HFFc6 (cell line): Measurements from ENCODE around the gene APOC4. TPM values are rescaled to one million over a fixed set of nuclear protein-coding genes. Genes with fewer than 3 reads are reported as not detected.
"Not testable (repeated sequence)": the region's sequence is repeated elsewhere in the genome, so short reads cannot be mapped to it uniquely, and the experiment has no call there.

ENCODE experiments used
- DNase-seq: peaks from one replicate; pipeline ENCODE4 v3.0.0-alpha.2; 2018
- H3K27ac Mint-ChIP-seq: 2 replicates; pipeline ENCODE4 v1.8.0; 2020; ENCODE audit warnings: mild to moderate bottlenecking, mixed read lengths
- H3K27me3 Mint-ChIP-seq: 2 replicates; pipeline ENCODE4 v1.8.0; 2021; ENCODE audit warnings: mild to moderate bottlenecking, moderate library complexity, mixed read lengths; ENCODE audit not compliant: insufficient read depth
- H3K36me3 Mint-ChIP-seq: 2 replicates; pipeline ENCODE4 v1.8.0; 2021; ENCODE audit warnings: low read depth, mixed read lengths
- H3K4me1 Mint-ChIP-seq: 2 replicates; pipeline ENCODE4 v1.8.0; 2020; ENCODE audit warnings: low read depth, mixed read lengths
- H3K4me3 Mint-ChIP-seq: 2 replicates; pipeline ENCODE4 v1.8.0; 2020; ENCODE audit warnings: mild to moderate bottlenecking, moderate library complexity, mixed read lengths
- H3K9me3 Mint-ChIP-seq: 2 replicates; pipeline ENCODE4 v1.8.0; 2020; ENCODE audit warnings: mild to moderate bottlenecking, mixed read lengths
- total RNA-seq, 6 experiments: library from RNA; stranded (reverse); fragmentation: NEBNext Ultra II Directional; extraction: Animal tissue kit (Norgen Biotek cat#: 25700); gene quantifications; 2 replicates in 1 of 6; 3 replicates in 5 of 6; pipeline ENCODE4 v1.2.3, GENCODE V29; 2021
- TF ChIP-seq, protein P1 (sequence below): fragments of 200-600 bp; sonication (generic); IDR thresholded peaks from 2 replicates; pipeline ENCODE4 v1.5.0; 2021; ENCODE audit warnings: antibody characterized with exemption, mild to moderate bottlenecking

APOC4 gene
- total RNA-seq, 6 experiments from 2014 or later = not detected

DNA sequence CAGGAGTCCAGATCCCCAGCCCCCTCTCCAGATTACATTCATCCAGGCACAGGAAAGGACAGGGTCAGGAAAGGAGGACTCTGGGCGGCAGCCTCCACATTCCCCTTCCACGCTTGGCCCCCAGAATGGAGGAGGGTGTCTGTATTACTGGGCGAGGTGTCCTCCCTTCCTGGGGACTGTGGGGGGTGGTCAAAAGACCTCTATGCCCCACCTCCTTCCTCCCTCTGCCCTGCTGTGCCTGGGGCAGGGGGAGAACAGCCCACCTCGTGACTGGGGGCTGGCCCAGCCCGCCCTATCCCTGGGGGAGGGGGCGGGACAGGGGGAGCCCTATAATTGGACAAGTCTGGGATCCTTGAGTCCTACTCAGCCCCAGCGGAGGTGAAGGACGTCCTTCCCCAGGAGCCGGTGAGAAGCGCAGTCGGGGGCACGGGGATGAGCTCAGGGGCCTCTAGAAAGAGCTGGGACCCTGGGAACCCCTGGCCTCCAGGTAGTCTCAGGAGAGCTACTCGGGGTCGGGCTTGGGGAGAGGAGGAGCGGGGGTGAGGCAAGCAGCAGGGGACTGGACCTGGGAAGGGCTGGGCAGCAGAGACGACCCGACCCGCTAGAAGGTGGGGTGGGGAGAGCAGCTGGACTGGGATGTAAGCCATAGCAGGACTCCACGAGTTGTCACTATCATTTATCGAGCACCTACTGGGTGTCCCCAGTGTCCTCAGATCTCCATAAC lies 36.4 kb upstream of the APOC4 start, which contains the start of gene APOE:
Gene APOE, plus strand, starts transcription at position 360 of the 724 bp plus-strand sequence. CDS start 829 bp downstream, outside the sequence.
- Mint-ChIP-seq H3K27me3 (peaks cover 10% of the 10 kb centered on the region), H3K4me3 (peak within 1 kb of the TSS; percentile 67), H3K27ac (no peak within 1 kb of the TSS), H3K9me3 (no peaks in the 10 kb centered on the region), H3K4me1 (peaks cover 9% of the 10 kb centered on the region), H3K36me3 (peaks cover 7% of the 10 kb centered on the region; the same call in 1 of the 2 replicates)
- TF ChIP-seq, protein P1, sequence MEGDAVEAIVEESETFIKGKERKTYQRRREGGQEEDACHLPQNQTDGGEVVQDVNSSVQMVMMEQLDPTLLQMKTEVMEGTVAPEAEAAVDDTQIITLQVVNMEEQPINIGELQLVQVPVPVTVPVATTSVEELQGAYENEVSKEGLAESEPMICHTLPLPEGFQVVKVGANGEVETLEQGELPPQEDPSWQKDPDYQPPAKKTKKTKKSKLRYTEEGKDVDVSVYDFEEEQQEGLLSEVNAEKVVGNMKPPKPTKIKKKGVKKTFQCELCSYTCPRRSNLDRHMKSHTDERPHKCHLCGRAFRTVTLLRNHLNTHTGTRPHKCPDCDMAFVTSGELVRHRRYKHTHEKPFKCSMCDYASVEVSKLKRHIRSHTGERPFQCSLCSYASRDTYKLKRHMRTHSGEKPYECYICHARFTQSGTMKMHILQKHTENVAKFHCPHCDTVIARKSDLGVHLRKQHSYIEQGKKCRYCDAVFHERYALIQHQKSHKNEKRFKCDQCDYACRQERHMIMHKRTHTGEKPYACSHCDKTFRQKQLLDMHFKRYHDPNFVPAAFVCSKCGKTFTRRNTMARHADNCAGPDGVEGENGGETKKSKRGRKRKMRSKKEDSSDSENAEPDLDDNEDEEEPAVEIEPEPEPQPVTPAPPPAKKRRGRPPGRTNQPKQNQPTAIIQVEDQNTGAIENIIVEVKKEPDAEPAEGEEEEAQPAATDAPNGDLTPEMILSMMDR = no peak
- DNase-seq = no peak

DNA sequence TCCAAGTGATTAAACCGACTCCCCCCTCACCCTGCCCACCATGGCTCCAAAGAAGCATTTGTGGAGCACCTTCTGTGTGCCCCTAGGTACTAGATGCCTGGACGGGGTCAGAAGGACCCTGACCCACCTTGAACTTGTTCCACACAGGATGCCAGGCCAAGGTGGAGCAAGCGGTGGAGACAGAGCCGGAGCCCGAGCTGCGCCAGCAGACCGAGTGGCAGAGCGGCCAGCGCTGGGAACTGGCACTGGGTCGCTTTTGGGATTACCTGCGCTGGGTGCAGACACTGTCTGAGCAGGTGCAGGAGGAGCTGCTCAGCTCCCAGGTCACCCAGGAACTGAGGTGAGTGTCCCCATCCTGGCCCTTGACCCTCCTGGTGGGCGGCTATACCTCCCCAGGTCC lies 34.4 kb upstream of the APOC4 start:
- H3K36me3 Mint-ChIP-seq = peaks cover 5% of the 10 kb centered on the region; the same call in 1 of the 2 replicates
- peaks cover 9% of the 10 kb centered on the region for H3K27me3 Mint-ChIP-seq
- no peaks in the 10 kb centered on the region for H3K9me3 Mint-ChIP-seq
- TF ChIP-seq, protein P1 = no peak
- peaks cover 18% of the 10 kb centered on the region for H3K4me1 Mint-ChIP-seq
- H3K4me3 Mint-ChIP-seq = no peak overlapping the region
- no peak overlapping the region for H3K27ac Mint-ChIP-seq
- no peak for DNase-seq

DNA sequence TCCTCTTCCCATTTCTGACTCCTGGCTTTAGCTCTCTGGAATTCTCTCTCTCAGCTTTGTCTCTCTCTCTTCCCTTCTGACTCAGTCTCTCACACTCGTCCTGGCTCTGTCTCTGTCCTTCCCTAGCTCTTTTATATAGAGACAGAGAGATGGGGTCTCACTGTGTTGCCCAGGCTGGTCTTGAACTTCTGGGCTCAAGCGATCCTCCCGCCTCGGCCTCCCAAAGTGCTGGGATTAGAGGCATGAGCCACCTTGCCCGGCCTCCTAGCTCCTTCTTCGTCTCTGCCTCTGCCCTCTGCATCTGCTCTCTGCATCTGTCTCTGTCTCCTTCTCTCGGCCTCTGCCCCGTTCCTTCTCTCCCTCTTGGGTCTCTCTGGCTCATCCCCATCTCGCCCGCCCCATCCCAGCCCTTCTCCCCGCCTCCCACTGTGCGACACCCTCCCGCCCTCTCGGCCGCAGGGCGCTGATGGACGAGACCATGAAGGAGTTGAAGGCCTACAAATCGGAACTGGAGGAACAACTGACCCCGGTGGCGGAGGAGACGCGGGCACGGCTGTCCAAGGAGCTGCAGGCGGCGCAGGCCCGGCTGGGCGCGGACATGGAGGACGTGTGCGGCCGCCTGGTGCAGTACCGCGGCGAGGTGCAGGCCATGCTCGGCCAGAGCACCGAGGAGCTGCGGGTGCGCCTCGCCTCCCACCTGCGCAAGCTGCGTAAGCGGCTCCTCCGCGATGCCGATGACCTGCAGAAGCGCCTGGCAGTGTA lies 33.8 kb upstream of the APOC4 start:
- TF ChIP-seq, protein P1 = no peak
- H3K36me3 Mint-ChIP-seq = 0 out of 2 replicates have a peak, but pooled peaks cover 3% of the 10 kb centered on the region
- peaks cover 18% of the 10 kb centered on the region for H3K4me1 Mint-ChIP-seq
- H3K27me3 Mint-ChIP-seq = peaks cover 8% of the 10 kb centered on the region
- H3K27ac Mint-ChIP-seq = no peak overlapping the region
- H3K4me3 Mint-ChIP-seq = no peak overlapping the region; the same call in 1 of the 2 replicates
- H3K9me3 Mint-ChIP-seq = no peaks in the 10 kb centered on the region
- DNase-seq = no peak

DNA sequence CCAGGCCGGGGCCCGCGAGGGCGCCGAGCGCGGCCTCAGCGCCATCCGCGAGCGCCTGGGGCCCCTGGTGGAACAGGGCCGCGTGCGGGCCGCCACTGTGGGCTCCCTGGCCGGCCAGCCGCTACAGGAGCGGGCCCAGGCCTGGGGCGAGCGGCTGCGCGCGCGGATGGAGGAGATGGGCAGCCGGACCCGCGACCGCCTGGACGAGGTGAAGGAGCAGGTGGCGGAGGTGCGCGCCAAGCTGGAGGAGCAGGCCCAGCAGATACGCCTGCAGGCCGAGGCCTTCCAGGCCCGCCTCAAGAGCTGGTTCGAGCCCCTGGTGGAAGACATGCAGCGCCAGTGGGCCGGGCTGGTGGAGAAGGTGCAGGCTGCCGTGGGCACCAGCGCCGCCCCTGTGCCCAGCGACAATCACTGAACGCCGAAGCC lies 33.2 kb upstream of the APOC4 start:
- Mint-ChIP-seq H3K27me3 (peaks cover 10% of the 10 kb centered on the region), H3K36me3 (no peaks in the 10 kb centered on the region), H3K4me3 (no peak overlapping the region), H3K27ac (no peak overlapping the region), H3K4me1 (peaks cover 18% of the 10 kb centered on the region), H3K9me3 (no peaks in the 10 kb centered on the region)
- TF ChIP-seq, protein P1 = no peak
- no peak for DNase-seq

DNA sequence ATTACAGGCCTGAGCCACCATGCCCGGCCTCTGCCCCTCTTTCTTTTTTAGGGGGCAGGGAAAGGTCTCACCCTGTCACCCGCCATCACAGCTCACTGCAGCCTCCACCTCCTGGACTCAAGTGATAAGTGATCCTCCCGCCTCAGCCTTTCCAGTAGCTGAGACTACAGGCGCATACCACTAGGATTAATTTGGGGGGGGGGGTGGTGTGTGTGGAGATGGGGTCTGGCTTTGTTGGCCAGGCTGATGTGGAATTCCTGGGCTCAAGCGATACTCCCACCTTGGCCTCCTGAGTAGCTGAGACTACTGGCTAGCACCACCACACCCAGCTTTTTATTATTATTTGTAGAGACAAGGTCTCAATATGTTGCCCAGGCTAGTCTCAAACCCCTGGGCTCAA lies 32.3 kb upstream of the APOC4 start:
- Mint-ChIP-seq H3K4me1 (peaks cover 22% of the 10 kb centered on the region), H3K27me3 (peaks cover 8% of the 10 kb centered on the region), H3K4me3 (no peak overlapping the region), H3K36me3 (no peaks in the 10 kb centered on the region), H3K9me3 (no peaks in the 10 kb centered on the region), H3K27ac (no peak overlapping the region)
- TF ChIP-seq, protein P1 = no peak
- DNase-seq = no peak

DNA sequence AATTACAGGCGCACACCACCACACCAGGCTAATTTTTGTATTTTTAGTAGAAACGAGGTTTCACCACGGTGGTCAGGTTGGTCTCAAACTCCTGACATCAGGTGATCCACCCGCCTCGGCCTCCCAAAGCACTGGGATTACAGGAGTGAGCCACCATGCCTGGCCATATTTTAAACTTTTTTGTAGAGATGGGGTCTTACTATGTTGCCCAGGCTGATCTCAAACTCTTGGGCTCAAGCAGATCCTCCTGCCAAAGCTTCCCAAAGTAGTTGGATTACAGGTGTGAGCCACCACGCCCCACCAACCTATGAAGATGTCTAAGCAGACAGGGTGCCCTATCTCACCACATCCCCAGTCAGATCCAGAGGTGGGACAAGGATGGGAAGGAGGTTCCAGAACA lies 30.1 kb upstream of the APOC4 start:
- peaks cover 19% of the 10 kb centered on the region for H3K4me1 Mint-ChIP-seq
- not testable (repeated sequence) for DNase-seq

More for the DNA sequence above, 30.1 kb upstream of the APOC4 start:
- not testable (repeated sequence) for H3K36me3 Mint-ChIP-seq, H3K27ac Mint-ChIP-seq, H3K4me3 Mint-ChIP-seq, H3K27me3 Mint-ChIP-seq, H3K9me3 Mint-ChIP-seq
